A549 treated with ZK216348 at 1 μM for 4 hours (cell line): ENCODE data around the gene FAM241B. TPM values are rescaled to one million over a fixed set of nuclear protein-coding genes. Genes with fewer than 3 reads are reported as not detected.

ENCODE experiments used
- total RNA-seq: library from RNA; stranded (reverse); fragments of 200-300 nt; extraction: Qiagen RNA extraction; gene quantifications from 5 replicates; pipeline ENCODE4 v1.2.3, GENCODE V29; 2022; ENCODE audit warnings: low read depth

FAM241B gene, protein sequence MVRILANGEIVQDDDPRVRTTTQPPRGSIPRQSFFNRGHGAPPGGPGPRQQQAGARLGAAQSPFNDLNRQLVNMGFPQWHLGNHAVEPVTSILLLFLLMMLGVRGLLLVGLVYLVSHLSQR
- total RNA-seq = 13.3 to 22.9 TPM (median 18.8 TPM) in 5 replicates

DNA sequence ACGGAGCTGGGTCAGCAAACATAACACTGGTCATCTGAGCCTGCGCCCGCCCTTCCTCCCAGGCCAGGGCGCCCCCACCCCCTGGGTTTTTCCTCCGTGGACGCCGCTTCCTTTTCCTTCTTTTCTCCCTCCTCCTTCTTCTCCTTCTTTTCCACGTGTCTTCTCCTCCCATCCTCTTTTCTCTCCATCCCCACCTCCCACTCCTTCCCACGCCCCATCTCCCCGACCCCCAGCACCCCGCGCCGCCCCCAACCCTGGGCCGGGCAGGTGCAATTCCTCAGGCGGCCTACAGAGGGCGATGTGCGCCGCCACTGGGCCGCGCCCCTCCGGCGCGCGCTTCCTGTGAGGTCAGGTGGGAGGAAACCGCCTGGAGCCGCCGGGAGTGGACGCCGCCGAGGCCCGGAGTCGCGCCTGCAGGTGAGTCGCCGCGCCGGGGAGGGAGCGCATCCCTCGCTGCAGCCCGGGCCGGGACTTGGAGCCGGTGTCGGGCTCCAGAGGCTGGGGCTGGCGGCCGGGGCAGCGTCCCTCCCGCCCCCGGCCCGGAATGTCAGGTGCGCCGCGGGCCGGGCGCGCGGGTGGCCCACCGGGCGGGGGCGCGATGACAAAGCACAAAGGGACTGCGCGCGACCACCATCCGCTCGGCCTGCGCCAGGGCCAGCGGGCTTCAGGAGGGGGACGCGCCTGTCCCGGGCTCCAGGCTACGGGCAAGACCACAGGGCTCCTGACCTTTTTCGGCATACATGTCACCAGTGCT is at the start of gene FAM241B:
TSS of gene FAM241B (plus strand) at position 351 of the 754 bp plus-strand sequence. CDS start 1,497 bp downstream, outside the sequence.

Other genes starting within 250 kb of the FAM241B start
- 0.07 to 0.15 TPM (median 0.13 TPM) in 3 of 5 replicates, not detected in the others for gene TACR2, start 213.3 kb upstream of the FAM241B start, total RNA-seq
- 70.4 to 108 TPM (median 104 TPM) in 5 replicates for gene TSPAN15, start 178.8 kb upstream of the FAM241B start, total RNA-seq
- gene NEUROG3, start 56.8 kb upstream of the FAM241B start, total RNA-seq = not detected in 5 replicates
- gene COL13A1, start 171.7 kb downstream of the FAM241B start, total RNA-seq = 0.29 to 0.60 TPM (median 0.40 TPM) in 5 replicates